Activated B cell treated with CpG ODN at 0.5 μM for 24 hours (primary cell): ENCODE results near the gene BCL11B. TPM values are rescaled to one million over a fixed set of nuclear protein-coding genes. Genes with fewer than 3 reads are reported as not detected.
A peak's percentile ranks its signal among the peaks of the same experiment; 100 is the strongest.

Experiments used
- ATAC-seq: fragments of 200-7000 bp; cut with Tn5 transposase; one replicate; pipeline ENCODE4 v1.10.0; 2021; ENCODE audit warnings: low read depth, mild to moderate bottlenecking, moderate library complexity
- CTCF ChIA-PET: fragments of 350-600 bp; sonication (Branson Sonifier 250); formaldehyde crosslinking; loops from one replicate; lab custom pipeline; 2021; ENCODE audit warnings: antibody characterized with exemption; lab: Charles Lee
- POLR2A ChIA-PET: fragments of 350-600 bp; sonication (Branson Sonifier 250); formaldehyde crosslinking; loops from one replicate; lab custom pipeline; 2021; ENCODE audit warnings: antibody characterized with exemption; lab: Charles Lee
- DNase-seq: peaks from one replicate; pipeline ENCODE4 v3.0.0; 2022
- H3K27ac Mint-ChIP-seq: one replicate; pipeline ENCODE4 v1.8.0; 2020; ENCODE audit warnings: mixed read lengths
- H3K27me3 Mint-ChIP-seq: one replicate; pipeline ENCODE4 v1.8.0; 2021; ENCODE audit warnings: mixed read lengths
- H3K36me3 Mint-ChIP-seq: one replicate; pipeline ENCODE4 v1.8.0; 2021; ENCODE audit warnings: low read depth, mixed read lengths
- H3K4me1 Mint-ChIP-seq: one replicate; pipeline ENCODE4 v1.8.0; 2021; ENCODE audit warnings: mixed read lengths
- H3K4me3 Mint-ChIP-seq: one replicate; pipeline ENCODE4 v1.8.0; 2020; ENCODE audit warnings: mild to moderate bottlenecking, mixed read lengths
- H3K9me3 Mint-ChIP-seq: one replicate; pipeline ENCODE4 v1.8.0; 2020; ENCODE audit warnings: mixed read lengths
- CTCF ChIP-seq: fragments of 200-600 bp; IDR thresholded peaks from one replicate; pipeline ENCODE4 v1.8.0; 2022; ENCODE audit warnings: antibody characterized with exemption, mild to moderate bottlenecking
- intact Hi-C: fragments of 100-400 bp; cut with micrococcal nuclease; formaldehyde crosslinking; loops from one replicate; pipeline ENCODE4 v1.15.1; 2024
- total RNA-seq: library from RNA; stranded (reverse); gene quantifications from 2 replicates; pipeline ENCODE4 v1.2.3, GENCODE V29; 2022

BCL11B gene
- total RNA-seq, 1 donor from 2014 or later = 0.13 TPM

- TF ChIP-seq CTCF = no peak
- DNase-seq = no peak
- ATAC-seq = no peak
- Mint-ChIP-seq H3K36me3 (no peaks in the 10 kb centered on the region), H3K9me3 (no peaks in the 10 kb centered on the region), H3K4me3 (peak overlapping the region; percentile 52), H3K27ac (no peak overlapping the region), H3K27me3 (peaks cover 57% of the 10 kb centered on the region), H3K4me1 (peaks cover 27% of the 10 kb centered on the region)
- intact Hi-C loops = no loop called here
- ChIA-PET CTCF (no interaction called here), POLR2A (no interaction called here)
Measured at GRCh38 chr14:99274346-99275221, 2.6 kb upstream of the BCL11B start.

- H3K4me1 Mint-ChIP-seq = peaks cover 31% of the 10 kb centered on the region
- no peak for ATAC-seq
- POLR2A ChIA-PET = no interaction called here
- H3K27ac Mint-ChIP-seq = no peak overlapping the region
- no peak for DNase-seq
- TF ChIP-seq CTCF = no peak
- CTCF ChIA-PET = no interaction called here
- H3K27me3 Mint-ChIP-seq = peaks cover 60% of the 10 kb centered on the region
- intact Hi-C loops = no loop called here
- H3K36me3 Mint-ChIP-seq = no peaks in the 10 kb centered on the region
- no peak overlapping the region for H3K4me3 Mint-ChIP-seq
- H3K9me3 Mint-ChIP-seq = no peaks in the 10 kb centered on the region
Measured at GRCh38 chr14:99273766-99274345, 1.9 kb upstream of the BCL11B start.

GRCh38 chr14:99272899-99273765 is 1.1 kb upstream of the BCL11B start:
- CTCF ChIA-PET = no interaction called here
- Mint-ChIP-seq H3K4me3 (peak overlapping the region; percentile 12), H3K36me3 (no peaks in the 10 kb centered on the region), H3K4me1 (peaks cover 31% of the 10 kb centered on the region), H3K27me3 (peaks cover 60% of the 10 kb centered on the region), H3K27ac (no peak overlapping the region), H3K9me3 (no peaks in the 10 kb centered on the region)
- ATAC-seq = no peak
- intact Hi-C loops = no loop called here
- POLR2A ChIA-PET = no interaction called here
- no peak for TF ChIP-seq CTCF
- no peak for DNase-seq

GRCh38 chr14:99272632-99272898 is 568 bp upstream of the BCL11B start:
- H3K4me1 Mint-ChIP-seq = peaks cover 31% of the 10 kb centered on the region
- no peak for DNase-seq
- CTCF ChIA-PET = no interaction called here
- peak overlapping the region; percentile 12 for H3K4me3 Mint-ChIP-seq
- no peaks in the 10 kb centered on the region for H3K36me3 Mint-ChIP-seq
- peaks cover 62% of the 10 kb centered on the region for H3K27me3 Mint-ChIP-seq
- no peak overlapping the region for H3K27ac Mint-ChIP-seq
- ATAC-seq = no peak
- POLR2A ChIA-PET = no interaction called here
- TF ChIP-seq CTCF = no peak
- H3K9me3 Mint-ChIP-seq = no peaks in the 10 kb centered on the region
- intact Hi-C loops = no loop called here
